K562 (cell line): ENCODE measurements around the gene QSOX2. TPM values are rescaled to one million over a fixed set of nuclear protein-coding genes. Genes with fewer than 3 reads are reported as not detected.

Source experiments
- CAMTA2 ChIP-seq: fragments of 250-450 bp; sonication (Bioruptor Pico); conservative IDR thresholded peaks from 2 replicates; pipeline ENCODE4 v1.5.1; 2022
- HDAC6 ChIP-seq: IDR thresholded peaks from 2 replicates; pipeline ENCODE4 v1.6.1; 2012; ENCODE audit warnings: low read depth, mild to moderate bottlenecking, control low read depth, inconsistent platforms, low read length, moderate library complexity
- POLR2G ChIP-seq: fragments of 200-400 bp; formaldehyde crosslinking; IDR thresholded peaks from 2 replicates; pipeline ENCODE4 v1.6.1; 2017; ENCODE audit warnings: low read depth, mild to moderate bottlenecking, antibody characterized with exemption, low read length, moderate library complexity
- REST ChIP-seq, 2 experiments: fragments of 450-650 bp; formaldehyde crosslinking in 1 of 2; IDR thresholded peaks; 2 replicates each; pipeline versions ENCODE4 v1.4.0 to v1.6.1; 2014 to 2020; ENCODE audit warnings: mild to moderate bottlenecking in 2 of 2, borderline replicate concordance in 1 of 2, low read depth in 1 of 2
- SRSF3 ChIP-seq: fragments of 200-400 bp; formaldehyde crosslinking; IDR thresholded peaks from 2 replicates; pipeline ENCODE4 v1.6.1; 2016; ENCODE audit warnings: mild to moderate bottlenecking, low read length, moderate library complexity; ENCODE audit not compliant: insufficient read depth
- VEZF1 ChIP-seq: fragments of 200-800 bp; sonication (Bioruptor generic); IDR thresholded peaks from 2 replicates; pipeline ENCODE4 v1.6.1; 2017; ENCODE audit warnings: missing genetic modification characterization, missing compliant biosample characterization
- ZNF239 ChIP-seq: fragments of 250-450 bp; sonication (Bioruptor Pico); IDR thresholded peaks from 2 replicates; pipeline ENCODE4 v1.4.0; 2020; ENCODE audit warnings: mild to moderate bottlenecking
- ZNF57 ChIP-seq: fragments of 450-650 bp; formaldehyde crosslinking; IDR thresholded peaks from 2 replicates; pipeline ENCODE4 v1.4.0; 2020; ENCODE audit warnings: mild to moderate bottlenecking, moderate library complexity
- ZNF717 ChIP-seq: fragments of 250-450 bp; sonication (Bioruptor Pico); IDR thresholded peaks from 2 replicates; pipeline ENCODE4 v1.5.0; 2021
- polyA plus RNA-seq, 8 experiments: library from polyadenylated mRNA; depleted of rRNA in 4 of 8; stranded (reverse) in 5 of 8; unstranded in 3 of 8; fragments of >200 nt; fragmentation: Nextera tagmentation in 2 of 8; fragmentation: Illumina TruSeq in 1 of 8; extraction: Ambion mirVana in 2 of 8; extraction: Trizol in 1 of 8; gene quantifications; 2 replicates each; pipeline versions ENCODE4 v1.2.1 to v1.2.3, GENCODE V29; 2011 to 2014; ENCODE audit warnings: inconsistent platforms in 1 of 8, missing spikeins in 1 of 8
- total RNA-seq, 7 experiments: library from RNA; depleted of rRNA in 6 of 7; stranded (reverse); fragments of >200 nt in 6 of 7; fragmentation: Illumina TruSeq in 2 of 7; extraction: Trizol in 2 of 7; gene quantifications; 2 replicates each; pipeline versions ENCODE4 v1.2.1 to v1.2.3, GENCODE V29; 2011 to 2021; ENCODE audit warnings: low replicate concordance in 1 of 7

QSOX2 gene
- total and polyA plus RNA-seq, 9 of the 15 experiments (the other 6 are each of a cell fraction or from before 2014, with no cell fraction given) = 0.51 to 23.7 (median 12.7) TPM

GRCh38 chr9:136193127-136193890, 52.3 kb downstream of the QSOX2 start (continued):
- TF ChIP-seq VEZF1 (CRISPR knock-in tag) (peak; percentile 44; the same call in 1 of the 2 replicates), REST (IDR thresholded peaks at IDR 0.05; ENCODE audit: borderline replicate concordance) (peak; percentile 21; the same call in 1 of the 2 replicates), REST (CRISPR knock-in tag; IDR thresholded peaks at IDR 0.05; ENCODE audit: low read depth) (no peak), ZNF57 (CRISPR knock-in tag) (no peak), ZNF717 (CRISPR knock-in tag) (0 out of 2 replicates have a peak, but pooled peaks have one; percentile 29), SRSF3 (0 out of 2 replicates have a peak, but pooled peaks have one; percentile 14), CAMTA2 (CRISPR knock-in tag) (no peak), ZNF239 (CRISPR knock-in tag) (no peak), POLR2G (peak; percentile 67), HDAC6 (0 out of 2 replicates have a peak, but pooled peaks have one; percentile 83)
